Measurements from ENCODE around the gene ANTXR1.

DNA sequence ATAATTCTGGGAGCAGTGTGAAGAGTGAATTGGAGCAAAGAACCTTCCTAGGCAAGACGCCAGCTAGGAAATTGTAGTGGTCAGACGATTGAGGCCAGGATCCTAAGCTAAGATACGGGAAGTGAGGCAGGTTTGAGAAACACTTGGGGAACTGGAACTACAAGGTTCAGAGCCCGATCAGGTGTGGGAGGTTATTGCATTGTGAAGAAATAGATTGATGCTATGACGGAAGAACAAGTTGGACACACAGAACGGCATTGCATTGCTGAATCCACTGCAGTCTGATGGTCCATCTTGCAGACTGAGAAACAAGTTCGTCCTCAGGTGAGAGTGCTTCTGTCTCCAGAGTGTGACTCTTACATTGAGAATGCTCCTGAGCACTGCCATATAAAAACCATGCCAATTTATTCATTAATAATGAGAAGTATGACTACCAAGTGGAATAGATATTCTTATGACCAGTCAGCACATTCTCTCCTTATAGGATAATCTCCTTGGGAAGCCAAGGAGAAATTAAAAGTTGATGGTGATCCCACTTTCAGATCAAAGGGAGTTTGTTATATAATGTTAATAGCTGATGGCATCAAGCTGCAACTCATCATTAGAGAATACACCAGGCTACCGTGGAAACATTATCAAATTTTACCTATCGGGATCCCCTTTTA, 30.9 kb downstream of the ANTXR1 start:
- TF ChIP-seq FOXM1 (IDR thresholded peaks at IDR 0.05; ENCODE audit: low read depth) (no peak), ZBTB33 (IDR thresholded peaks at IDR 0.05; ENCODE audit: borderline replicate concordance, low read depth) (no peak), GABPA (IDR thresholded peaks at IDR 0.05; ENCODE audit: low read depth) (no peak), POLR2AphosphoS5 (IDR thresholded peaks at IDR 0.05; ENCODE audit: low read depth, low read length) (no peak), EZH2phosphoT487 (IDR thresholded peaks at IDR 0.05; ENCODE audit: borderline replicate concordance, low read depth) (no peak), TAF1 (IDR thresholded peaks at IDR 0.05; ENCODE audit: borderline replicate concordance, low read depth, low read length) (no peak), YY1 (IDR thresholded peaks at IDR 0.05; ENCODE audit: low read depth) (no peak), EP300 (IDR thresholded peaks at IDR 0.05; ENCODE audit: borderline replicate concordance in 1 of 2, low read depth in 1 of 2, low read length in 1 of 2) (no peak)
- TF ChIP-seq, protein P1, sequence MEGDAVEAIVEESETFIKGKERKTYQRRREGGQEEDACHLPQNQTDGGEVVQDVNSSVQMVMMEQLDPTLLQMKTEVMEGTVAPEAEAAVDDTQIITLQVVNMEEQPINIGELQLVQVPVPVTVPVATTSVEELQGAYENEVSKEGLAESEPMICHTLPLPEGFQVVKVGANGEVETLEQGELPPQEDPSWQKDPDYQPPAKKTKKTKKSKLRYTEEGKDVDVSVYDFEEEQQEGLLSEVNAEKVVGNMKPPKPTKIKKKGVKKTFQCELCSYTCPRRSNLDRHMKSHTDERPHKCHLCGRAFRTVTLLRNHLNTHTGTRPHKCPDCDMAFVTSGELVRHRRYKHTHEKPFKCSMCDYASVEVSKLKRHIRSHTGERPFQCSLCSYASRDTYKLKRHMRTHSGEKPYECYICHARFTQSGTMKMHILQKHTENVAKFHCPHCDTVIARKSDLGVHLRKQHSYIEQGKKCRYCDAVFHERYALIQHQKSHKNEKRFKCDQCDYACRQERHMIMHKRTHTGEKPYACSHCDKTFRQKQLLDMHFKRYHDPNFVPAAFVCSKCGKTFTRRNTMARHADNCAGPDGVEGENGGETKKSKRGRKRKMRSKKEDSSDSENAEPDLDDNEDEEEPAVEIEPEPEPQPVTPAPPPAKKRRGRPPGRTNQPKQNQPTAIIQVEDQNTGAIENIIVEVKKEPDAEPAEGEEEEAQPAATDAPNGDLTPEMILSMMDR (IDR thresholded peaks at IDR 0.05), result no peak

All from SK-N-SH (cell line).